AG04450 (cell line): ENCODE measurements around the gene GRID1. TPM values are rescaled to one million over a fixed set of nuclear protein-coding genes. Genes with fewer than 3 reads are reported as not detected.
"Not testable (repeated sequence)": the region's sequence is repeated elsewhere in the genome, so short reads cannot be mapped to it uniquely, and the experiment has no call there.

Experiments used
- CTCF ChIA-PET: fragments of 300-600, 350-600 bp; formaldehyde crosslinking; extraction: SDS; loops from one replicate; lab custom pipeline; 2022; ENCODE audit warnings: antibody characterized with exemption, inconsistent platforms; lab: Charles Lee
- POLR2A ChIA-PET: fragments of 350-600 bp; formaldehyde crosslinking; extraction: SDS; loops from one replicate; lab custom pipeline; 2021; ENCODE audit warnings: antibody characterized with exemption, inconsistent platforms; lab: Yijun Ruan, JAX
- DNase-seq: peaks from one replicate; pipeline ENCODE4 v3.0.0-alpha.2; 2011; ENCODE audit warnings: low read depth, low spot score
- H3K27ac ChIP-seq: one replicate; pipeline ENCODE4 v1.5.1; 2012; ENCODE audit warnings: low read depth, low read length, control low read depth
- H3K27me3 ChIP-seq: one replicate; pipeline ENCODE4 v1.6.0; 2012; ENCODE audit warnings: low read length; ENCODE audit not compliant: control insufficient read depth, insufficient read depth
- H3K4me3 ChIP-seq: 2 replicates; pipeline ENCODE4 v1.5.1; 2011; ENCODE audit warnings: mild to moderate bottlenecking, low read depth, low read length, control low read depth
- H3K9me3 ChIP-seq: 2 replicates; pipeline ENCODE4 v1.5.1; 2012; ENCODE audit warnings: low read length; ENCODE audit not compliant: control insufficient read depth, insufficient read depth
- CTCF ChIP-seq: IDR thresholded peaks from 2 replicates; pipeline ENCODE4 v1.5.1; 2011; ENCODE audit warnings: low read depth, low read length, control low read depth, inconsistent platforms
- polyA plus RNA-seq: library from polyadenylated mRNA; depleted of rRNA; stranded (reverse); fragments of >200 nt; gene quantifications from 2 replicates; pipeline ENCODE4 v1.2.3, GENCODE V29; 2011

GRID1 gene
- polyA plus RNA-seq, 1 experiment = not detected

DNA sequence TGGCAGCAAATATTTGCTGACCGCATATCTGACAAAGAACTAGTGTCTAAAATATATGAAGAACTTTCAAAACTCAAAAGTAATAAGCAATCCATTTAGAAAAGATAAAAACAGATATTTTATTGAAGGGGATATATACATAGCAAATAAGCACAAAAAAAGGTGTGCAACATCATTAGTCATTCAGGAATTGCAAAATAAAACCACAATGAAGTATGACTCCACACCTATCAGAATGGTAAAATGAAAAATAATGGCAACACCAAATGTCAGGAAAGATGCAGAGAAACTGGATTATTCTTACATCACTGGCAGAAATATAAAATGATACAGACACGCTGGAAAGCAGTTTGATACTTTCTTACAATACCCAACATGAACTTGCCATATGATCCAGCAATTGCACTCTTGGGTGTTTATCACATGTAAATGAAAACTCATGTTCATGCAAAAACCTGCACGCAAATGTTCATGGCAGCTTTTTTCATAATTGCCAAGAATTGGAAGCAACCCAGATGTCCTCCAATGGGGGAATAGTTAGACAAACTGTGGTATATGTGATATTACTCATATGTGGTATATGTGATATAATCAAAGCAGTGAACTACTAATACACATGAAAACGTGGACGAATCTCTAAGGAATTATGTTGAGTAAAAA, 645.5 kb downstream of the GRID1 start:
- Histone ChIP-seq H3K27ac (no peak overlapping the region), H3K9me3 (peaks cover 16% of the 10 kb centered on the region), H3K4me3 (no peak overlapping the region), H3K27me3 (no peaks in the 10 kb centered on the region)
- POLR2A ChIA-PET = no interaction called here
- CTCF ChIA-PET = no interaction called here
- TF ChIP-seq CTCF = no peak
- DNase-seq = no peak

DNA sequence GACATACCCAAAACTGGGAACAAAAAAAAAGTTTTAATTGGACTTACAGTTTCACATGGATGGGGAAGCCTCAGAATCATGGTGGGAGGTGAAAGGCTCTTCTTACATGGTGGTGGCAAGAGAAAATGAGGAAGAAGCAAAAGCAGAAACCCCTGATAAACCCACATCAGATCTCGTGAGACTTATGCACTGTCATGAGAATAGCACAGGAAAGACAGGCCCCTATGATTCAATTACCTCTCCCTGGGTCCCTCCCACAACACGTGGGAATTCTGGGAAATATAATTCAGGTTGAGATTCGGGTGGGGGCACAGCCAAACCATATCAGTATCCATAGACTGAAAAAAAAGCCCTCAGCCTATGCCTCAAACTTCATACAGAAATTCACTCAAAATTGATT, 647.2 kb downstream of the GRID1 start:
- Histone ChIP-seq H3K4me3 (no peak overlapping the region), H3K27ac (no peak overlapping the region), H3K27me3 (no peaks in the 10 kb centered on the region), H3K9me3 (peaks cover 16% of the 10 kb centered on the region)
- ChIA-PET CTCF (no interaction called here), POLR2A (no interaction called here)
- no peak for TF ChIP-seq CTCF
- DNase-seq = no peak

DNA sequence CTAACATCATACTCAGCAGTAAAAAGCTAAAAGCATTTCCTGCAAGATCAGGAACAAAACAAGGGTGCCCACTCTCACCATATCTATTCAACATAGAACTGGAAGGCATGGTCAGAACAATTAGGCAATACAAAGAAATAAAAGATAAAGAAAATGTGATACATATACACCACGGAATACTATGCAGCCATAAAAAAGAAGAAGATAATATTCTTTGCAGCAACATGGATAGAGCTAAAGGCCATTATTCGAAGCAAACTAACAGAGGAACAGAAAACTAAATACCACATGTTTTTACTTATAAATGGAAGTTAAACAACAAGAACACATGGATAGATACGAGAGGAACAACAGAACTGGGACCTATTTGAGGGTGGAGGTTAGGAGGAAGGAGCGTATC, 652.7 kb downstream of the GRID1 start:
- DNase-seq = no peak
- ChIA-PET CTCF (no interaction called here), POLR2A (no interaction called here)
- H3K4me3 ChIP-seq = no peak overlapping the region
- H3K27me3 ChIP-seq = no peaks in the 10 kb centered on the region
- H3K27ac ChIP-seq = no peak overlapping the region
- H3K9me3 ChIP-seq = peaks cover 8% of the 10 kb centered on the region
- no peak for TF ChIP-seq CTCF

DNA sequence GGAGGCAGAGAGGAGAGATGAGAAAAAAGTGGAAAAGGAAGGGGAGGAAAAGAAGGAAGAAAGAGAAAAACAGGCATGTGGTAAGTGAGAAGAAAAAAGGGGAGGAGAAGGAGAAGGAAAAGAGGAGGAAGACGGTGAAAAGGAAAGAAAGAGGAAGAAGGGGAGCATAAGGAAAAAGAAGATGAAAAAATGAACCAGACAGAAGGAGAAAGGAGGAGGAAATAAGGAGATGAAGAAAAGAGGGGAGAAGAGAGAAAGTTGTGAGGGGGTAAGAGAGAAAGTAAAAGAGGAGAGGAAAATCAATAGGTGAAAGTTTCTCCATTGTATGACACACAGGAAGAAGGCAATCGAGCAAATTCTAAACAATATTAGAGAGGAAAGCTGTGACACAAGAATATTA, 663.8 kb downstream of the GRID1 start:
- POLR2A ChIA-PET = no interaction called here
- Histone ChIP-seq H3K27ac (no peak overlapping the region), H3K27me3 (no peaks in the 10 kb centered on the region), H3K4me3 (no peak overlapping the region), H3K9me3 (no peaks in the 10 kb centered on the region; the same call in 1 of the 2 replicates)
- TF ChIP-seq CTCF = no peak
- no peak for DNase-seq
- CTCF ChIA-PET = no interaction called here

GRCh38 chr10:85699066-85699465, 667.5 kb downstream of the GRID1 start:
- POLR2A ChIA-PET, H3K9me3 ChIP-seq, H3K27ac ChIP-seq, DNase-seq, H3K4me3 ChIP-seq, CTCF ChIA-PET, H3K27me3 ChIP-seq: not testable (repeated sequence)
